DMS 273 (cell line): ENCODE results near the gene C1QTNF9B.

Source experiments
- DNase-seq: peaks from one replicate; lab custom pipeline; 2025; ENCODE audit not compliant: unreplicated experiment; lab: John Stamatoyannopoulos, UW

The C1QTNF9B gene

DNA sequence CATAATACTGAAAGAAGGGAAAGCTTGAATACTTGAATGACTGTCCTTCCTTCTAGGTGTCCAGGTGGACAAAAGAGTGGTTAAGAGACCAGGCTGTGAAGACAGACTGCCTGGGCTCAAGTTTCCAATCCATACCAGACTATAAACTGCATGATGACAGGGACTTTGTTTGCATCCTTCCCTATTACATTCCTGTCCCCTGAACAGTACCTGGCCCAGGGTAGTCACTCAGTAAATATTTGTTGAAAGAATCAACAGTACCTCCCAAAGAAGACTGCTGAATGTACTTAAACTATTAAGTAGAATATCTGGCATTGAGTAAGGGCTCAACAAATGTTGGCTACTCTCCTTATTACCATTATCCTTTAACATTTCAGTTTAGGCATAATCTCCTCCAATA lies 37.8 kb downstream of the C1QTNF9B start:
- no peak for DNase-seq

DNA sequence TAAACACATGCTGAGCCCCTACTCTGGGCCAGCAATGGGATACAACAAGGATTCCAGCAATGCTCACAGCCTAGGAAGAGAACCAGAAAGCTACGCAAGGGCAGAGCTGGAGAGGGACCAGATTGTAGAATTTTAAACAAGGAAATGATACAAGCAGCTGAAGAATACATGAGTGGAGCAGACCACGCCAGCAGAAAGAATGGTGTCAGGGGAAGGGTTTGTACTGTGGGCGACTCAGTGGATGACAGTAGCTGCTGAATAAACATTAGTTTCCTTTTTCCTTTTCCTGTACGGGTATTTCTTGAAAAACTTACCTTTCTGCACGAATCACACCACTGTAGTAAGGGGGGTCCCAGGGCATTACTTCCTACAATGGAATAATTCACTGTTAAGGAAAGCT lies 38.8 kb downstream of the C1QTNF9B start:
- no peak for DNase-seq

DNA sequence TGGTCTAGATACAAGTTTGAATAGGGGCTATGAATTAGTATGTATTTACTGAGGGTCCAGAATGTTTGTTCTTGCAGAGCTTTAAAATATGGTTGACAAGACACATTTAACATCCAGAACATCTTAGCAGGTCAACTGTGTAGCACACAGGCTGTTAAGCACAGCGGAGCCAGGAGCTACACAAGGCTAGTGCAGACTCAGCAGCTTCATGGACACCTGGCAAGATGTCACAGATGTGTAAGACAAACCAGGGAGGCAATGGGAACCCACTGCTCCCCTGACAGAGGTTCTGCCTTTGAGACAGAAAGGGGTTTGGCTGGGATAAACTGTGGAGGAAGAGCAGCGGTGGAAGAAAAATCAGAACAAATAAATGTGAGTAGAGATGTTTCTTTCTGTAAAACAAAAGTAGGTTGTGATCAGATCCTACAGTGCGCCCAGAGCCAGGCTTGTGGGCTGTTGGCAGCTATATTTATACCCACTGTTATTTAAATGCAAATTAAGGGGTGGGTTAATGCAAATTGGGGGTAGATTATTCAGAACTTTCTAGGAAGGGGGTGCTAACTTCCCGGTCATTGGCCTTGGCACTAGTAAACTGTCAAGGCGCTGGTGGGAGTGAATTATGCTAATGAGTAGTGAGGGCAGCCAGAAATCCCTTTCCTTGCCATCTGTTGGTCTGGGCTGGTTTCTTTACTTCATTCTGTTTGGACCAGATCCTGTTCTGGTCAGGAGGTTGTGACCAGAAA lies 41.1 kb downstream of the C1QTNF9B start:
- DNase-seq = peak; percentile 90

DNA sequence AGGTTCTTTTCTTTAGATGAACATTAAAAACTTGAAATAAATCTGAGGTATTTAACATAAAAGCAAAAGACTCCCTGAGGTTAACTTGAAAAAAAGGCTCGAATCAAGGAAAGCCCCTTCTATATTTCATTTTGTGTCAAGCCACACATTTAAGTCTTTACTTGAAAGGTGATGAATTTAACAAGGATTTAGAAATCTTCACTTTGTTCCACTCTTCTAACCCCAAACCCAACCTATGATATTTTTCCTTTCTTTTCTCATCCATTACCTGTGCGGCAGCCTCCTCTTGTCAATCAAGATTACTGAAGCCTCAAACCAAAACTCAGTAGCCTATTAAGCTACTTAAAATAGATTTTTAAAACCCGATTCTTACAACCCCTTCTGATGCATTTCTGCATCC lies 41.9 kb downstream of the C1QTNF9B start:
- DNase-seq = no peak

GRCh38 chr13:23852351-23852750 lies 45.0 kb downstream of the C1QTNF9B start:
- no peak for DNase-seq

GRCh38 chr13:23851106-23851505 lies 46.2 kb downstream of the C1QTNF9B start:
- no peak for DNase-seq

DNA sequence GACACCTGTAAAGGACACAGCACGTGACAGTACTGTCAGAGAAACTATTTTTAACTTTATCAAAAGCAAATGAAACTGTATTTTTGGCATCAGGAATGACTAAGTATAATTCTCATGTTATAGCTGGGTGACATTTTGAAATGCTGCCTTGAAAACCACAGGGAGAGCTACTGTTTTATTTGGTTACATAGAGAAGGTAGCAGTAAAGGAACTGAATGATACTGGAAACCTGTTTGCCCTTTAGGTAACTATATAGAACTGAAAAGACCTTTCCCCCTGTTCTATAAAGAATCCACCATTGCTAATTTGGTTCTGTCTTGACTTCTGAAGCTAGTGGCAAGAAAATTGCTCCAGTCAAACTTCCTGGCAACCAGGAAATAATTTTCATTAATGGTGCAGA lies 47.2 kb downstream of the C1QTNF9B start:
- no peak for DNase-seq

- DNase-seq = no peak
Observed at GRCh38 chr13:23849670-23850069, 47.6 kb downstream of the C1QTNF9B start.

DNA sequence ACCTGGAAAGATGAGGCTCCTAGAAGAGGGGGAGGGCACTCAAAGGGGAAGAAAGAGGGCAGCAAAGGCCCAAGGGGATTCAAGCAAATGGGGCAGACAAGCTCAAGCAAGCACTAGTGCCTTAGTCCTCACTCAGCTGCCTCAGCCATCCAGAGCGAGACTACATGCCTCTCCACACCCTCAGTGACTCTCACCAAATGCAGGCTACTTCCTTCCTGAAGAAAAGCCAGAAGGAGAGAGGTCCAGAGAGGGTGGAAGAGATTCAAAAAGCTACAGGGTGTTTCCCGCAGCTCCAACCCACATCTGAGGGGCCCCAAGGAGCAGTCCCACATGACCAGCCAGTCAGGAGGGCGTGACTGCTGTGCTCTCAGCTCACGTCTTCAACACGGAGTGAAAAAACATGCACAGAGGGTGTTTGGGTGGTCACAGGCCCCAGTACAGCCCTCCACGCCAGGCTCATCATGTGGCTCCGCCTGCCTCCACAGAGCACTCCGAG lies 48.6 kb downstream of the C1QTNF9B start:
- no peak for DNase-seq

DNA sequence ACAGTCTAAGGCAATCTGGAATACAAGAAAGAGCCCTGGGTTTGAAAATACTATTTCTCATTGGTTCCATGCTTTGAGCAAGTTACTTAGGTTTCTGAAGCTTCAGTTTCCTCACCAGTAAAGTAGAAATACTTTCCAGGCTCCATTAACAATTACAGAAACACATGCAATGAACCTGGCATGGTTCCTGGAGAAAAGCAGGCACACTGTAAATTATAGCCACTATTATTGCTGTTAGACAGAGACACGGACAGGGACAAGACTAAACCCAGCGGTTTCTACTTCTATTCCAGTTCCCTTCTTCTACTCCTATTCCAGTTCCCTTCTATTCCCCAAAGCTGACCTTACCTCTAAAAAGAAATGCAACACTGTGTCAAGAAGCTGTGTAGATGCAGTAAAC lies 49.3 kb downstream of the C1QTNF9B start:
- DNase-seq = no peak

GRCh38 chr13:23847497-23847896 lies 49.8 kb downstream of the C1QTNF9B start:
- no peak for DNase-seq

DNA sequence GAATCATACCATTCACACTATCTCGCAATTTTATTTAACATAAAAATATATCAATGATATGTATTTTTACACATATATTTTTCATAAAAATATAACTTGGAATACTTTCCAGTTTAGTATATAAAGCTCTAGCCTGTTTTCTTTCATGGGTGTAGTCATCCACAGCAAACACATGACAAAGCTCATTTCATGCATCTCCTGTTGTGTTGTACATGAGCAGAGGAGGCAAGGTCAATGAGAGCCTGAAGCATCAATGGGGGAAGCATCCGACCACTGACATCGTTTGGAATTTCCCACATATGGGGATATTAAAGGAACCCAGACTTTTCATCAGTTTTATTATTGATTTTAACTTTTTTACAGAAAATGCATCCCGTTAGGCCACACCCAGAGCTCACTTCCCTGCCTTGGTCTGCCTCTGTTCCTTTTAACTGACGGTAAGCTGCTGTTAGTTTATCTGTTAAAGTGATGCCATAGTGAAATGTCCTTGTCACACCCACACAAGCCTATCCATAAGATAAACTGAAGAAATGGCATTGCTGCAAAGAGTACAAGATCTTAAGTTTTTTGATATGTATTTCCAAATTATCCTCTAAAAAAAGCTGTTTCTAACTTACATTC lies 52.1 kb downstream of the C1QTNF9B start:
- no peak for DNase-seq

DNA sequence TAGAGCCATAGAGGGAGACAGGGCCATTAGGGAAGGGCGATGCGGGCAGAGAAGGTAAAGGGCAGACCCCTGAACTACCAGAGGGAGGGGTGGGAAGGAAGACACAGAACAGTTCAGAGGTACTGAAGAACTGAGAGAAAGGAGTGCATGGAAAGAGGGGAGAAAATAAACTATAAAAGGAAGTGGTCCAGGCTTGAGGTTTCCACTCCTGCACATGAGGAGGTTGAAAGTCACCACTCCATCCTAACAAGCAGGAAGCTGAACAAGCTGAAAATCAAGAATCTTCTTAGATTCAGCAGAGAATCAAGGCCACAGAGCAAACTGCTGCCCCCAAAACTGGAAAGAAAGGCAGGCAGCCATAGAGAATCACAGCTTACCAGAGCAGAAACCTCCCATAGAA lies 53.2 kb downstream of the C1QTNF9B start:
- no peak for DNase-seq

GRCh38 chr13:23843436-23843835 lies 53.9 kb downstream of the C1QTNF9B start:
- no peak for DNase-seq

GRCh38 chr13:23842406-23842805 lies 54.9 kb downstream of the C1QTNF9B start:
- DNase-seq = no peak
